K562 (cell line): ENCODE measurements around the gene PRICKLE4. TPM values are rescaled to one million over a fixed set of nuclear protein-coding genes. Genes with fewer than 3 reads are reported as not detected.

Experiments
- BCOR ChIP-seq: fragments of 450-650 bp; IDR thresholded peaks from 2 replicates; pipeline ENCODE4 v1.6.1; 2016
- COPS2 ChIP-seq: fragments of 450-650 bp; conservative IDR thresholded peaks from 2 replicates; pipeline ENCODE4 v1.6.1; 2016; ENCODE audit warnings: mild to moderate bottlenecking, moderate library complexity
- CREB3 ChIP-seq: fragments of 450-650 bp; conservative IDR thresholded peaks from 2 replicates; pipeline ENCODE4 v1.6.1; 2016; ENCODE audit warnings: missing genetic modification characterization, low read depth, mild to moderate bottlenecking, missing compliant biosample characterization, moderate library complexity
- ETV5 ChIP-seq: sonication (generic); formaldehyde crosslinking; IDR thresholded peaks from 2 replicates; pipeline ENCODE4 v1.4.0; 2020; ENCODE audit warnings: low read depth, mild to moderate bottlenecking, missing genetic modification reagents
- FOXA1 ChIP-seq: fragments of 450-650 bp; IDR thresholded peaks from 2 replicates; pipeline ENCODE4 v1.6.1; 2016; ENCODE audit warnings: mild to moderate bottlenecking, borderline replicate concordance
- GTF2E2 ChIP-seq: fragments of 200-800 bp; sonication (Bioruptor generic); IDR thresholded peaks from 2 replicates; pipeline ENCODE4 v1.6.1; 2016; ENCODE audit warnings: missing genetic modification characterization, missing compliant biosample characterization
- HCFC1 ChIP-seq: IDR thresholded peaks from 2 replicates; pipeline ENCODE4 v1.6.1; 2012; ENCODE audit warnings: low read depth, low read length, improper control_type of control experiment
- HLTF ChIP-seq: fragments of 450-650 bp; IDR thresholded peaks from 2 replicates; pipeline ENCODE4 v1.6.1; 2016
- HNRNPL ChIP-seq: fragments of 200-400 bp; formaldehyde crosslinking; IDR thresholded peaks from 2 replicates; pipeline ENCODE4 v1.6.1; 2017; ENCODE audit warnings: low read depth, mild to moderate bottlenecking, low read length
- KDM4B ChIP-seq, 2 experiments: fragments of 450-650 bp in 1 of 2; sonication (generic) in 1 of 2; IDR thresholded peaks; 2 replicates each; pipeline ENCODE4 v1.6.1; 2016 to 2017; ENCODE audit warnings: borderline replicate concordance in 2 of 2, antibody characterized with exemption in 1 of 2, low read depth in 1 of 2, mild to moderate bottlenecking in 1 of 2
- NCOA2 ChIP-seq, 2 experiments: fragments of 450-650 bp; IDR thresholded peaks; 2 replicates each; pipeline ENCODE4 v1.6.1; 2018; ENCODE audit warnings: mild to moderate bottlenecking in 2 of 2, moderate library complexity in 1 of 2; ENCODE audit not compliant: partially characterized antibody in 2 of 2
- RBM17 ChIP-seq: fragments of 200-400 bp; formaldehyde crosslinking; IDR thresholded peaks from 2 replicates; pipeline ENCODE4 v1.6.1; 2017; ENCODE audit warnings: low read depth, mild to moderate bottlenecking, low read length, borderline replicate concordance
- SRSF9 ChIP-seq: fragments of 200-400 bp; formaldehyde crosslinking; IDR thresholded peaks from 2 replicates; pipeline ENCODE4 v1.6.1; 2017; ENCODE audit warnings: low read depth, low read length, borderline replicate concordance
- TAF7 ChIP-seq: fragments of 450-650 bp; IDR thresholded peaks from 2 replicates; pipeline ENCODE4 v1.6.1; 2016; ENCODE audit warnings: missing genetic modification characterization, missing compliant biosample characterization
- TEAD2 ChIP-seq: fragments of 450-650 bp; IDR thresholded peaks from 2 replicates; pipeline ENCODE4 v1.6.1; 2016; ENCODE audit warnings: missing genetic modification characterization, control low read depth, missing compliant biosample characterization
- TRIM24 ChIP-seq, 2 experiments: fragments of 450-650 bp; IDR thresholded peaks; 2 replicates each; pipeline ENCODE4 v1.6.1; 2016
- ZFP36 ChIP-seq: fragments of 150-350 bp; IDR thresholded peaks from 2 replicates; pipeline ENCODE4 v1.6.1; 2018; ENCODE audit warnings: low read length, low read depth; ENCODE audit not compliant: partially characterized antibody
- ZNF239 ChIP-seq: fragments of 250-450 bp; sonication (Bioruptor Pico); IDR thresholded peaks from 2 replicates; pipeline ENCODE4 v1.4.0; 2020; ENCODE audit warnings: mild to moderate bottlenecking
- ZNF408 ChIP-seq: fragments of 250-450 bp; sonication (Bioruptor Pico); IDR thresholded peaks from 2 replicates; pipeline ENCODE4 v1.4.0; 2020; ENCODE audit warnings: low read depth, mild to moderate bottlenecking, moderate library complexity
- ZNF445 ChIP-seq: fragments of 250-450 bp; sonication (Bioruptor Pico); IDR thresholded peaks from 2 replicates; pipeline ENCODE4 v1.4.0; 2020; ENCODE audit warnings: low read depth, mild to moderate bottlenecking, moderate library complexity
- polyA plus RNA-seq, 8 experiments: library from polyadenylated mRNA; depleted of rRNA in 4 of 8; stranded (reverse) in 5 of 8; unstranded in 3 of 8; fragments of >200 nt; fragmentation: Nextera tagmentation in 2 of 8; fragmentation: Illumina TruSeq in 1 of 8; extraction: Ambion mirVana in 2 of 8; extraction: Trizol in 1 of 8; gene quantifications; 2 replicates each; pipeline versions ENCODE4 v1.2.1 to v1.2.3, GENCODE V29; 2011 to 2014; ENCODE audit warnings: inconsistent platforms in 1 of 8, missing spikeins in 1 of 8
- total RNA-seq, 7 experiments: library from RNA; depleted of rRNA in 6 of 7; stranded (reverse); fragments of >200 nt in 6 of 7; fragmentation: Illumina TruSeq in 2 of 7; extraction: Trizol in 2 of 7; gene quantifications; 2 replicates each; pipeline versions ENCODE4 v1.2.1 to v1.2.3, GENCODE V29; 2011 to 2021; ENCODE audit warnings: low replicate concordance in 1 of 7
- TF ChIP-seq, protein P1 (sequence below), 2 experiments: IDR thresholded peaks; 2 replicates each; pipeline ENCODE4 v1.6.1; 2012; ENCODE audit warnings: improper control_type of control experiment in 2 of 2, low read depth in 2 of 2, low read length in 2 of 2, borderline replicate concordance in 1 of 2
- TF ChIP-seq, protein P2 (sequence below): fragments of 450-650 bp; formaldehyde crosslinking; IDR thresholded peaks from 2 replicates; pipeline ENCODE4 v1.4.0; 2020; ENCODE audit warnings: mild to moderate bottlenecking, moderate library complexity
- TF ChIP-seq, protein P3 (sequence below): fragments of 450-650 bp; IDR thresholded peaks from 2 replicates; pipeline ENCODE4 v1.6.1; 2017; ENCODE audit warnings: mild to moderate bottlenecking, moderate library complexity

Gene PRICKLE4
- total and polyA plus RNA-seq, 9 of the 15 experiments (the other 6 are each of a cell fraction or from before 2014, with no cell fraction given): 0.20 to 0.32 (median 0.27) TPM; not detected in 6

DNA sequence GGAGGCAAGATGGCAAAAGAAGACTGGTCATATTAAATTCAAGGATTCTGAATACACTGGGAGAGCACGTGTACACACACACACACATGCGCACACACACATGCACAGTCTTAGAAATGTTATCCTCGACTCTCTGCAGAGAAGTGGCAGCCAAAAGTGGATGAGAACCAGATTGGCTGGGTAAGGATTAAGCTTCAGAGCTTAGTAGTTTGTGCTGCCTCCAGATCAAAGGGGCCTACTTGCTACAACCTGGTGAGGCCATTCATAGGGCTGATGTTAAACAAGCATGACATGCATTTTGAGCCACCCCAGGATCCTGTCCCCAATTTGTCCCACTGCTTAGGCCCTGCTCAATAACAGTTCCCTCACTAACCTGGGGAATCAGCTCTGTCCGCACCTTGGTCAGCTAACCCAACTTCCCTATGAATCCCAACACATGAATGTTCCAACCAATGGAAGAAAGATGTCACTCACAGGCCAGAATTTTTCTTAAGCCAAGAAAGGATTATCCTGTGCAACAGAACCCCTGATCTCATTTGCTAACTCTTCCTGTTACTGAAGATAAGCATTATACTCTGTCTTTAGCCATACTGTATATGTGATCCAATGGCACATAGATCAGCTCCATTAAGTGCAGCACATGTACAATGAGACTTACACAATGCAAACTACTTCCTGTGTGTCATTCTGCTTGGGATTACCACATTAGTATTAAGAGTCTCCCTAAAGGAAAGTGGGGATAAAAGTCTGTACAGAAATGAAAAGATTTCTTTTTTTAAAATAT lies 37.9 kb downstream of the PRICKLE4 start (continued):
- TF ChIP-seq, protein P1, sequence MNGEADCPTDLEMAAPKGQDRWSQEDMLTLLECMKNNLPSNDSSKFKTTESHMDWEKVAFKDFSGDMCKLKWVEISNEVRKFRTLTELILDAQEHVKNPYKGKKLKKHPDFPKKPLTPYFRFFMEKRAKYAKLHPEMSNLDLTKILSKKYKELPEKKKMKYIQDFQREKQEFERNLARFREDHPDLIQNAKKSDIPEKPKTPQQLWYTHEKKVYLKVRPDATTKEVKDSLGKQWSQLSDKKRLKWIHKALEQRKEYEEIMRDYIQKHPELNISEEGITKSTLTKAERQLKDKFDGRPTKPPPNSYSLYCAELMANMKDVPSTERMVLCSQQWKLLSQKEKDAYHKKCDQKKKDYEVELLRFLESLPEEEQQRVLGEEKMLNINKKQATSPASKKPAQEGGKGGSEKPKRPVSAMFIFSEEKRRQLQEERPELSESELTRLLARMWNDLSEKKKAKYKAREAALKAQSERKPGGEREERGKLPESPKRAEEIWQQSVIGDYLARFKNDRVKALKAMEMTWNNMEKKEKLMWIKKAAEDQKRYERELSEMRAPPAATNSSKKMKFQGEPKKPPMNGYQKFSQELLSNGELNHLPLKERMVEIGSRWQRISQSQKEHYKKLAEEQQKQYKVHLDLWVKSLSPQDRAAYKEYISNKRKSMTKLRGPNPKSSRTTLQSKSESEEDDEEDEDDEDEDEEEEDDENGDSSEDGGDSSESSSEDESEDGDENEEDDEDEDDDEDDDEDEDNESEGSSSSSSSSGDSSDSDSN (IDR thresholded peaks at IDR 0.05; ENCODE audit: borderline replicate concordance in 1 of 2, low read depth in 2 of 2, low read length in 2 of 2): no peak
- TF ChIP-seq, protein P2, sequence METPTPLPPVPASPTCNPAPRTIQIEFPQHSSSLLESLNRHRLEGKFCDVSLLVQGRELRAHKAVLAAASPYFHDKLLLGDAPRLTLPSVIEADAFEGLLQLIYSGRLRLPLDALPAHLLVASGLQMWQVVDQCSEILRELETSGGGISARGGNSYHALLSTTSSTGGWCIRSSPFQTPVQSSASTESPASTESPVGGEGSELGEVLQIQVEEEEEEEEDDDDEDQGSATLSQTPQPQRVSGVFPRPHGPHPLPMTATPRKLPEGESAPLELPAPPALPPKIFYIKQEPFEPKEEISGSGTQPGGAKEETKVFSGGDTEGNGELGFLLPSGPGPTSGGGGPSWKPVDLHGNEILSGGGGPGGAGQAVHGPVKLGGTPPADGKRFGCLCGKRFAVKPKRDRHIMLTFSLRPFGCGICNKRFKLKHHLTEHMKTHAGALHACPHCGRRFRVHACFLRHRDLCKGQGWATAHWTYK (CRISPR knock-in tag): no peak
- TF ChIP-seq, protein P3, sequence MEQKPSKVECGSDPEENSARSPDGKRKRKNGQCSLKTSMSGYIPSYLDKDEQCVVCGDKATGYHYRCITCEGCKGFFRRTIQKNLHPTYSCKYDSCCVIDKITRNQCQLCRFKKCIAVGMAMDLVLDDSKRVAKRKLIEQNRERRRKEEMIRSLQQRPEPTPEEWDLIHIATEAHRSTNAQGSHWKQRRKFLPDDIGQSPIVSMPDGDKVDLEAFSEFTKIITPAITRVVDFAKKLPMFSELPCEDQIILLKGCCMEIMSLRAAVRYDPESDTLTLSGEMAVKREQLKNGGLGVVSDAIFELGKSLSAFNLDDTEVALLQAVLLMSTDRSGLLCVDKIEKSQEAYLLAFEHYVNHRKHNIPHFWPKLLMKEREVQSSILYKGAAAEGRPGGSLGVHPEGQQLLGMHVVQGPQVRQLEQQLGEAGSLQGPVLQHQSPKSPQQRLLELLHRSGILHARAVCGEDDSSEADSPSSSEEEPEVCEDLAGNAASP: no peak
- TF ChIP-seq ZNF445: 0 out of 2 replicates have a peak, but pooled peaks have one; percentile 7
- no peak for TF ChIP-seq TAF7
- TF ChIP-seq ZNF408 (CRISPR knock-in tag): no peak
- TF ChIP-seq ZNF239: no peak
- no peak for TF ChIP-seq GTF2E2 (tag)
- peak in 1 of 2 experiments; percentile 54 for TF ChIP-seq NCOA2 (IDR thresholded peaks at IDR 0.05; ENCODE audit: partially characterized antibody in 2 of 2)
- TF ChIP-seq FOXA1: no peak
- no peak for TF ChIP-seq KDM4B (IDR thresholded peaks at IDR 0.05; ENCODE audit: borderline replicate concordance in 2 of 2, low read depth in 1 of 2)
- peak; percentile 77 to 92 for TF ChIP-seq TRIM24 (IDR thresholded peaks at IDR 0.05)
- TF ChIP-seq SRSF9: no peak
- TF ChIP-seq ETV5 (CRISPR knock-in tag): peak; percentile 60; the same call in 1 of the 2 replicates
- TF ChIP-seq HCFC1: no peak
- no peak for TF ChIP-seq ZFP36
- no peak for TF ChIP-seq CREB3 (tag)
- TF ChIP-seq HNRNPL: no peak
- TF ChIP-seq BCOR: no peak
- TF ChIP-seq TEAD2 (tag): no peak
- TF ChIP-seq HLTF: no peak
- TF ChIP-seq COPS2: no peak
- no peak for TF ChIP-seq RBM17
